MM.1S (cell line): Measurements from ENCODE around the gene FOXO3.

Experiments
- EZH2 ChIP-seq: fragments of 300-600 bp; sonication (generic); optimal IDR thresholded peaks from 2 replicates; pipeline ENCODE3; 2017; ENCODE audit warnings: low read depth, mild to moderate bottlenecking, antibody characterized with exemption, low read length, mixed read lengths
- TF ChIP-seq, protein P1 (sequence below): fragments of 300-600 bp; sonication (generic); IDR thresholded peaks from 2 replicates; pipeline ENCODE4 v1.5.1; 2016; ENCODE audit warnings: antibody characterized with exemption, low read length, mixed read lengths

DNA sequence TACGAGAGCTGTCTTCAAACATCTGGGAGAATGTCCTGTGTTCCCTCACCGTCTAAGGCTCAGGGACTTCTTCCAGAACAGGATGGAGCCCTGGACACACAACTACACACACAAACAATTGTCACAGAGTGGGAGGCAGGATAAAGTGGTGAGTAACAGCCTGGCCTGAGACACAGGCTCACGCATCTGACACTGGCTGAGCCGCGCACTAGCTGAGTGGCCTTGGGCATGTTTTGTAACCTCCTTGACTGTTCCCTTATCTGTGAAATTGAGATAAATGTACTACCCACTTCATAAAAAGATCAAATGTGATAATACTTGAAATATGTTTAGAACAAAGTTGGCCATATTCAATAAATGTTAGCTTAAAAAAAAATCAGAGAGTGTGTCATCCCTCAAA, 155.1 kb downstream of the FOXO3 start:
- TF ChIP-seq, protein P1, sequence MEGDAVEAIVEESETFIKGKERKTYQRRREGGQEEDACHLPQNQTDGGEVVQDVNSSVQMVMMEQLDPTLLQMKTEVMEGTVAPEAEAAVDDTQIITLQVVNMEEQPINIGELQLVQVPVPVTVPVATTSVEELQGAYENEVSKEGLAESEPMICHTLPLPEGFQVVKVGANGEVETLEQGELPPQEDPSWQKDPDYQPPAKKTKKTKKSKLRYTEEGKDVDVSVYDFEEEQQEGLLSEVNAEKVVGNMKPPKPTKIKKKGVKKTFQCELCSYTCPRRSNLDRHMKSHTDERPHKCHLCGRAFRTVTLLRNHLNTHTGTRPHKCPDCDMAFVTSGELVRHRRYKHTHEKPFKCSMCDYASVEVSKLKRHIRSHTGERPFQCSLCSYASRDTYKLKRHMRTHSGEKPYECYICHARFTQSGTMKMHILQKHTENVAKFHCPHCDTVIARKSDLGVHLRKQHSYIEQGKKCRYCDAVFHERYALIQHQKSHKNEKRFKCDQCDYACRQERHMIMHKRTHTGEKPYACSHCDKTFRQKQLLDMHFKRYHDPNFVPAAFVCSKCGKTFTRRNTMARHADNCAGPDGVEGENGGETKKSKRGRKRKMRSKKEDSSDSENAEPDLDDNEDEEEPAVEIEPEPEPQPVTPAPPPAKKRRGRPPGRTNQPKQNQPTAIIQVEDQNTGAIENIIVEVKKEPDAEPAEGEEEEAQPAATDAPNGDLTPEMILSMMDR: no peak
- no peak for TF ChIP-seq EZH2
